Measurements from ENCODE around the gene SIM1.

The SIM1 gene

GRCh38 chr6:100432136-100432535 is 32.6 kb downstream of the SIM1 start:
- H3K27ac ChIP-seq, result no peak overlapping the region

GRCh38 chr6:100430962-100431361 is 33.8 kb downstream of the SIM1 start:
- TF ChIP-seq ZFX (IDR thresholded peaks at IDR 0.05; ENCODE audit: borderline replicate concordance) (no peak), CTCF (IDR thresholded peaks at IDR 0.05) (no peak)
- peak overlapping the region; percentile 43 for H3K27ac ChIP-seq

More at GRCh38 chr6:100432136-100432535, 32.6 kb downstream of the SIM1 start:
- TF ChIP-seq ZFX (IDR thresholded peaks at IDR 0.05; ENCODE audit: borderline replicate concordance), result no peak
- no peak for TF ChIP-seq CTCF (IDR thresholded peaks at IDR 0.05)

- TF ChIP-seq ZFX (IDR thresholded peaks at IDR 0.05; ENCODE audit: borderline replicate concordance) (no peak), CTCF (IDR thresholded peaks at IDR 0.05) (no peak)
- no peak overlapping the region for H3K27ac ChIP-seq
Observed at GRCh38 chr6:100427452-100427851, 37.3 kb downstream of the SIM1 start.

- TF ChIP-seq CTCF (IDR thresholded peaks at IDR 0.05), result no peak
- no peak overlapping the region for H3K27ac ChIP-seq
Observed at GRCh38 chr6:100426744-100427338, 37.9 kb downstream of the SIM1 start.

GRCh38 chr6:100426241-100426640 is 38.5 kb downstream of the SIM1 start:
- H3K27ac ChIP-seq, result no peak overlapping the region
- no peak for TF ChIP-seq CTCF (IDR thresholded peaks at IDR 0.05)
- TF ChIP-seq ZFX (IDR thresholded peaks at IDR 0.05; ENCODE audit: borderline replicate concordance), result no peak

GRCh38 chr6:100420711-100421110 is 44.0 kb downstream of the SIM1 start:
- H3K27ac ChIP-seq, result no peak overlapping the region
- TF ChIP-seq ZFX (IDR thresholded peaks at IDR 0.05; ENCODE audit: borderline replicate concordance) (no peak), CTCF (IDR thresholded peaks at IDR 0.05) (no peak)

- H3K27ac ChIP-seq, result no peak overlapping the region
- TF ChIP-seq ZFX (IDR thresholded peaks at IDR 0.05; ENCODE audit: borderline replicate concordance) (no peak), CTCF (IDR thresholded peaks at IDR 0.05) (no peak)
Observed at GRCh38 chr6:100417036-100417435, 47.7 kb downstream of the SIM1 start.

Data from 22Rv1 (cell line).